Measurements from ENCODE around the gene MESD.
"Not testable (repeated sequence)": the region's sequence is repeated elsewhere in the genome, so short reads cannot be mapped to it uniquely, and the experiment has no call there.

The MESD gene

DNA sequence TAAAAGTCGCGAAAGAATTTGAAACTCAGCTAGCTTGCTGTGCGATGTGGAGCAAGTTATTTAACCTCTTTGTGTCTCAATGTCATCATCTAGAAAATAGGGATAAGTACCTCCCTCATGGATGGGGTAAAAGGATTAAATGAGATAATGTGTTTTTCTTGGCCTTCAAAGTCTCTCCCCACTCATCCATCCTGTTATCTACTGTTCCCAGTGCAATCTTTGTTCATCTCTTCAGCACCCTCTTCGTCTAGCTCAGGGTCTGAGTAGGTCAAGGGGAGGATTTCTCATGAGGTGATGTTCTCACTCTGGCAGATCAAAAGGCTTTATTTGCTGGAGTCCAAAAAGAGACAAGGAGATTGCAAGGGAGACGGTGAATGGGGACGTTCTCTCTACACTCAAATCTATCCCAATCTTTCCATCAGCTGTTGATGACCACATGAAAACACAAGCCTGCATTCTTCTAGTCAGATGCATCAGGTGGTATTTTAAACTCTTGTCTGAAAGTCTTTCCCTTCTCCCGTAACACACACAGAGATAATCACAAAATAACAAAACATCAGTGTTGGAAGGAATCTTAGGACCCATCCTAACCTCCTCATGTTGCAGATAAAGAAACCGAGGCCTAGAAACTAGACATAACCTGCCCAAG, 1.3 kb downstream of the MESD start:
- no peak for DNase-seq

GRCh38 chr15:80986487-80986886, 3.1 kb downstream of the MESD start:
- no peak for DNase-seq

DNA sequence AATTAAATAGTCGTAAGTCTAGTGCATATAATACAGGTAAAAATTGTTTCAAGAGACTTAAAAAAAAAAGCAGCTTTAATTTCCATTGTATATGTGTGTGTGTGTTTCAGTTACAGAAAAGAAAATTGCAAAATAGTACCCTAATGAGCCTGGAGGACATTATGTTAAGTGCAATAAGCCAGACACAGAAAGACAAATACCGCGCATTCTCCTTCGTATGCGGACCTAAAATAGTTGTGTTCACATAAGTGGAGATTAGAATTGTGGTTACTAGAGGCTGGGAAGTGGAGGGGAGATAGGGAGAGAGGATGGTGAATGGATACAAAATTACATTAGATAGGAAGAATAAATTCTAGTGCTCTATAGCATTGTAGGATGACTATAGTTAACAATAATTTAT, 3.6 kb downstream of the MESD start:
- peak; percentile 3 for DNase-seq

DNA sequence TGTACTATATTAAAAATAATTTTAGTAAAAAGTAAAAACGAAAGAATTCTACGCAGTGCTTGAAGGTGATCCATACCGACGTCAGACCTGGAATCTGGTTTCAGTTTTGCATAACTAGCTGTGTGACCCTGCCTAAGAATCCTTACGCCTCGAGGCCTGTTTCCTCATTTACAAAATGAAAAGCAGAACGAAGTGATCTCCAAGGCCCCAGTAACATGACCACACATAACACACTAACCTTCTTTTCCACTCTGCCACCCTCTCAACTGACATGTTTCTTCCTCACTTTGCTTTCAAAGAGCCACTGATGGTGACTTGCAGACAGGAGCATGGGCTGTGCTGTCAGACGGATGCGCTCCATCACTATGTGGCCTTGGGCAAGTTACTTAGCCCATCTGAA, 4.8 kb downstream of the MESD start:
- DNase-seq, result peak; percentile 36

GRCh38 chr15:80982839-80983238, 6.8 kb downstream of the MESD start:
- DNase-seq, result no peak

DNA sequence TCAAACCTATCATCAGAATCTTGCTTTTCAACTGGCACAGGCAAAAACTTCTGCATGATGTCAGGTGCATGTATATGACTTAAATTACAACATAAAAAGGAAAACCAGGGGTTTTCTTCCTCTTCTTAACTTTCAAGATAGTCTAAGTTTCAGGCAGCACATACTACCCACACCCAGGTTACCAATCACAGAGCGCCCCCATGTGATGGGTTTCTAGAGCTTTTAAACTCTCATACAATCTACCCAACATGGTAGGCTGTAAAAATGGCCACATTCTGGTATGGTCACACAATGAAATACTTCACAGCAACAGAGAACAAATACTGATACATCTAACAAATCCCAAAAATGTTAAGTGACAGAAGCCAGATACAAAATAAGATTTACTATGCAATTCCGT, 7.4 kb downstream of the MESD start:
- peak; percentile 44 for DNase-seq

GRCh38 chr15:80979538-80980200, 9.9 kb downstream of the MESD start:
- DNase-seq, result no peak

GRCh38 chr15:80978685-80979329, 10.8 kb downstream of the MESD start:
- no peak for DNase-seq

DNA sequence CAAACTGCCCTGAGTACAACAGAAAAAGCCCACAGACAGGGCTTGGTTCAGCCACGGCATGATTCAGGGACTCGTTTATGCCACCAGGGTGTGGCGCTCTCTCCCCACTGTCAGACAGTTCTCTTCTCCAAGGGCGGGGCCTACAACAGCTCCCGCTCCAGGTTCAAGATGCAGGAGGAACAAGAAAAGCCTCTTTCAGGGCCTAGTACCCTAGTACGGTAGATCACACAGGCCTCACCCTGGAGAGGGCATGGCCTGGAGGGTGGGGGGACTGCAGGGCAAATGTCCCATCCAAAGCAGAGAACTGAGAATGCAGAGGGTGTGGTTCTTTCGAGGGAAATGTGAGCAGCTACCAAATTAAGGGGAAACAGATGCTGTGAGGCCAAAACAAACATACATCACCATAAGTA, 12.0 kb downstream of the MESD start:
- peak; percentile 70 for DNase-seq

- no peak for DNase-seq
These were observed 12.8 kb downstream of the MESD start for GRCh38 chr15:80976851-80977250.

GRCh38 chr15:80974914-80975313, 14.7 kb downstream of the MESD start:
- no peak for DNase-seq

DNA sequence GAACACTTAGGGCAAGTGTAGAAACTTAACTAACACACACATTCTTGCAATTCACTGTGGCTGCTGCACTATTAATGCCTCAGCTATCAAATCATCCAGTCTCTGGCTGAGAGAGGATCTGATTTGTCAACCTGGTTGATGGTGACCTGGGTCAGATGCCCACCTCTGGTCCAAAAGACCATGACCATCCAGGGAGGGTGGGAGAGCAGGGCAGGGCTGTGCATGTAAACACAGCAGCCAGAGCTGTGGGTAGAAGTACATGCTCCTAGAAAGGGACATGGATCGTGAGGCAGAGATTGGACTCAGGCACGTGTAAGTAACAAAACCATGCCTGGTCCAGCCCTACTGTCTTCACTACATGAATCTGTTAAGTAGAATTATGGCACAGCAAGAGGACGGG, 17.3 kb downstream of the MESD start:
- DNase-seq, result no peak

DNA sequence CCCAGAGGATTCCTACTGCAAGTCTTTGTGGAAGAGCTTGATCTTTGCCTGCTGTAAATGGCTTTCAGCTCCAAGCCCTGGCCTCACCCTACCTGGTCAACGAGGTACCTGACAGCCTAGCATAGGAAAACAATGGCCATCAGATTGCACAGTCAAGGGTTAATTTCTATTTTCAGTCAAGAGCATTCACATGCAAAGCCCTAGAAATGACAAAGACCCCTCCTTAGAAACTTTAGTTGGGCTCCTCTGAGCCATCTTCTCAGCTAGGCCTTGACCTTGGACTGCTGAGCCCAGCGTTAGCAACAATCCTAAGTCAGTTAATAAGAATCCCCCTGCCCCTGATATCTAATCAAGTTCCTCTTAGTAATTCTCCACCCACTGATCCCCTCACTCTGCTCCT, 18.5 kb downstream of the MESD start:
- DNase-seq, result no peak

DNA sequence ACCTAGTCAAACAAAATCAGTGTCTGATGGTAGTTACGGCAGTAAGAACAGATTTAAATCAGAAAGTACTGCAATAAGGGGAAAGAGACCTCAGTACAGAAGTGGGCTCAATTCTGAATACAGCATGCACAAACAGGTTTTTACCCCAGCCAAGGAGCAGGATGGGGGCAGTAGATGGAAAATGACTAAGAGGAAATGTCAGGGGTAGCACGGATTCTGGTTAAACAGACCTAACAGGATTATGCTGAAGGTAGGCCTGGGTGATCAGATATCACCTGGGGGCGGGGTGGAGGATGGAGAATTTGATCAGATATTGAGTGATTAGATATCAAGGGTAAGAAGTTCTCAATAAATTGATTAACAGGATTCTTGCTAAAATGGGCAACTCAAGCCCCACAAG, 19.0 kb downstream of the MESD start:
- DNase-seq, result no peak

DNA sequence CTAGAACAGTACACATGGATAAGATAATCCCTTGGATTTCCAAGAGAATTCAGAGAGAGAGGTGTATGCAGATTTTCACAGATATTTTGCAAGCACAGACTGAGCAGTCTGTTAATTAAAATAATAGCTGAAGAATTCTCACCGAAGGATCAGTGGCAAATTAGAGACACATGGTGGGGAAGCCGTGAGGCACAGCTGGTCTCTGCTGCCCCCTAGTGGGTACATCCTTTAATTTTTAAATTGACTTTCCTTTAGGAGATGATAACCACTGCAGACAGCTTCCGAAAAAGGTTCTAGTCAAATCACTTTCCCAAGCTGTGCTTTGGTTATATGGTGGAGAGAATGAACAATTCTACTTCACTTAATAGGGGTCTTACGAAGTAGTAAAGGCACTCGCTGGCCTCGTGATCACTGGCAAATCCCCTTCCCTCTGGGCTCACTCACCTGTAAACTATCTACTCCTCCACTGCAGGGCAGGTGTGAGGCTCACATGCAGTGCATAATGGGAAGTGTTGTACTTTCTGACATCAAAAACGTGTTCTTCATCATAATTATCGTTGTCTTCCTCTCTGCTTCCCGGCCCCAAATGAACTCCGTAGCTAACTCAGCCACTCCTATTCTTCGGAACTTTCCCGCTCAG, 19.5 kb downstream of the MESD start:
- peak; percentile 83 for DNase-seq

DNA sequence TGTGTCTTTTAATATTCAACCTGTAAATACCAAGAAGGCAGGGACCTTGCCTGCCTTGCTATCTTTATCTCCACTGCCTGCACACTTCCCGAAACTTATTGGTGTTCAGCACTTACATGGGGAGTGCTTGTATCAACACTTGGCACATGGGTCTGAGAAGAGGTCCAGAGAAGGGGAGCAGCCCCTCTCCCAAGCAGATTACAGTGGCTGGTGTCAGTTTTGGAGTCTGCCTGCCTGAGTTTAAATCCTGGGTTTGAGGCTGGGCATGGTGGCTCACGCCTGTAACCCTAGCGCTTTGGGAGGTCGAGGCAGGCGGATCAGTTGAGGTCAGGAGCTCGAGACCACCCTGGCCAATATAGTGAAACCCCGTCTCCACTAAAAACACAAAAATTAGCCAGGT, 20.3 kb downstream of the MESD start:
- no peak for DNase-seq

- no peak for DNase-seq
These were observed 21.6 kb downstream of the MESD start for GRCh38 chr15:80967991-80968510.

GRCh38 chr15:80967451-80967850, 22.2 kb downstream of the MESD start:
- no peak for DNase-seq

DNA sequence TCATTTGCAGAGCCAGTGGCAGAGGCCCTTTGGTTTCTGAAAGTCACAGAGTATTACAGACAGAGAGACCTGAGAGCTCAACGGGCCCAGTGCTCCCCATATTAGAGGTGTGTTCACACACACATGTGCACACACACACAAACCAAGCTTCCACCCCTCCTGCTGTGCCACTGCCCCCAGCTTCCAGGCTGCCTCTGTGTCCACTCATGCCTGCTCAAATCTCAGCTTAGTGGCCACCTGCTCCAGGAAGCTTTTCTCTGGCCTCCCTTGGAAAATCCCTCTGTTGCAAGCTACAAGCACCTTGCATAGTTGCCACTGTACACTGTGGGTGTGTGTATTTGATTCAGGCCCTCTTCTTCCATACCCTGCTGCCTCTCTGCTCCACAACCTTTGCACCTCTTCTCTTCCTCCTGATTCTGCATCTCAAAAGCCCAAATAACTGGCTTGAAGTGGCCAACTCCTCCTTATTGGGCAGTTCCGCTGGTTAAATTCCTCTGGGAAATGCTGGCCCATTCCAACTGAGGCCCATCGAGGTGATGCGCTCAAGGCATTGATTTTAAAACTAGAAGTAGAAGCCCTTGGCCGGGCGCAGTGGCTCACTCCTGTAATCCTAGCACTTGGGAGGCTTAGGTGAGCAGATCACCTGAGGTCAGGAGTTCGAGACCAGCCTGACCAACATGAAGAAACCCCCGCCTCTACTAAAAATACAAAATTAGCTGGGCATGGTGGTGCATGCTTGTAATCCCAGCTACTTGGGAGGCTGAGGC, 23.0 kb downstream of the MESD start:
- DNase-seq, result no peak

- not testable (repeated sequence) for DNase-seq
These were observed 24.2 kb downstream of the MESD start for GRCh38 chr15:80965454-80965853.

DNA sequence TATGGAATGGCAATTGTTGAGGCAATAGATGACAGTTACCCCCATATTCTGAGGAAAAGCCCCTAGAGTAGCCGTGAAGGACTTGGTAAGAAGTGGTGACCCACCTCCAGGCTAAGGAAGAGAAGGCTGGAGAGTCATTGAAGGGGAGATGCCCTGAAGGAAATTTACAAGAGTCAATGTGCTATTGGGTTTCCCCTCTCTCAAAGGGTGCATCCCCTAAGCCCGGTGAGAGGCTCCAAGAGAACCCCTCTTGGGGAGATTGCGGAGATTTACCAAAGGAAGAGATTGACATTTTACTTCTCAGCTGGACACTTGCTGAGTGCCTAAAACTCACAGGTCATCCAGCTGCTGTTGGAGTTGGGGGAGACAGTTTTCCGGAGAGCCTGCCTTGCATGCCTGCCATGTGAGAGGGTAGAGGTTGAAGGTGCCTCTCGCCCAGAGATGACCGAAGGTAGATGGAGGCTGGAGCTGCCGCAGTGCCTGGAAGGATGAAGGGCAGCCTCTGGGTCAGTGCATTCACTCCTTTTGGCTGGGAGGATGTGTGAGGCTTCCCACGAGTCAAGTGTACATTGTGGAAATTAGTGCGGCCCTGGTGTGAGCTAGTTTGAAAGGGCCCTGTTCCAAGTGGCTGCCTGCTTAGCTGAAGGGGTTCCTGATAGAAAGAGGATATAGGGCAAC, 30.7 kb downstream of the MESD start:
- no peak for DNase-seq

DNA sequence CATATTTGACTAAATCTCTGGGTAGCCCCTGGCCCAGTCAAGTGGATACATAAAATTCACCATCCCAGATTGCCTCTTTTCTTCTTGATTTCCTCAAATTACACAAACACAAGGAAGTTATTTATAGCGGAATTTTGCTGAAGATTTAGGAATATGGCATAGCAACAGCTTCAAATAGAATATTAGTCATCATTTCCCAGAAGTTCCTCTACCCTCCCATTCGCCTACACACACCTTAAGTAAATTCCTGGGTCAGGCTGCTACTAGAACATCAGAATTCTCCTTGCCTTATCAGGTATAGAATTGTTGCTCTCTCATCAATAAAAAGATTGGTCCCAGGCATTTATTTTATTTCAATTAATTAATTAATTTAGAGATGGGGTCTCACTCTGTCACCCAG, 31.6 kb downstream of the MESD start:
- no peak for DNase-seq

Measured in OCI-M1 (cell line).